MM.1S (cell line): ENCODE measurements around the gene GLMP.

Source experiments
- CTCF ChIP-seq: fragments of 300-600 bp; sonication (generic); IDR thresholded peaks from 2 replicates; pipeline ENCODE4 v1.5.1; 2016; ENCODE audit warnings: antibody characterized with exemption, low read length, mixed read lengths
- EZH2 ChIP-seq: fragments of 300-600 bp; sonication (generic); optimal IDR thresholded peaks from 2 replicates; pipeline ENCODE3; 2017; ENCODE audit warnings: low read depth, mild to moderate bottlenecking, antibody characterized with exemption, low read length, mixed read lengths

GRCh38 chr1:156249593-156249992 is 45.9 kb downstream of the GLMP start:
- no peak for TF ChIP-seq CTCF
- TF ChIP-seq EZH2: no peak
